ENCODE measurements around the gene AKAP10.

AKAP10 gene

DNA sequence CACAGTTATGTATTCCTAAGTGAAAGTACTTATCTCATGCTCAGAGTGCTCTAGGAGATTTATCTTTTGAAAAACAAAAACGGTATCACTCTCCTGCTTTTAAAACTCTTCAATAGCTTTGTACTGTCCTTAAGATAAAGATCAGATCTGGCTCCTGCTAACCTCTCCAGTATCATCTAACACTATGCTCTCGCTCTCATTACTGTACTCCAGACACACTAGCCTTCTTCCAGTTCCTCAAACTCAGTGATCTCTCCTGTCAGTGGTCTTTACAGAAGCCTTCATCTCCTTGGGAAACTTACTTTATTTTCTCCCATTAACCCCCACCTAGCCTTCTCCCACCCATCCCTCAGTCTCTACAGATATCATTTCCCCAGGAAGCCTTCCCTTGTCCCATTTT is 120.0 kb downstream of the AKAP10 start:
- no peak for DNase-seq

Data from fibroblast of skin of right quadriceps (primary cell).